Lower leg skin (tissue), 3 donors: ENCODE measurements around the gene COL15A1.

Experiments used
- CTCF ChIP-seq, 3 donors: fragments of 450-650 bp; IDR thresholded peaks; one replicate each; pipeline ENCODE4 v1.5.1; 2016; ENCODE audit warnings: antibody characterized with exemption in 3 of 3, mild to moderate bottlenecking in 3 of 3, moderate library complexity in 2 of 3
- POLR2A ChIP-seq, 2 donors: fragments of 450-650 bp; IDR thresholded peaks; one replicate each; pipeline ENCODE4 v1.6.1; 2016 to 2017; ENCODE audit warnings: antibody characterized with exemption in 2 of 2, mild to moderate bottlenecking in 1 of 2, moderate library complexity in 1 of 2

GRCh38 chr9:98964201-98964600 is 20.5 kb downstream of the COL15A1 start:
- TF ChIP-seq CTCF (IDR thresholded peaks at IDR 0.05) (no peak), POLR2A (IDR thresholded peaks at IDR 0.05) (no peak)
